Activated gamma-delta T cell treated with Interleukin-2 at 50 U/mL for 16 hours (primary cell): ENCODE measurements around the gene SPNS1.
A peak's percentile ranks its signal among the peaks of the same experiment; 100 is the strongest.
"Not testable (repeated sequence)": the region's sequence is repeated elsewhere in the genome, so short reads cannot be mapped to it uniquely, and the experiment has no call there.

ENCODE experiments used
- DNase-seq: peaks from one replicate; pipeline ENCODE4 v3.0.0-alpha.2; 2020

Gene SPNS1

DNA sequence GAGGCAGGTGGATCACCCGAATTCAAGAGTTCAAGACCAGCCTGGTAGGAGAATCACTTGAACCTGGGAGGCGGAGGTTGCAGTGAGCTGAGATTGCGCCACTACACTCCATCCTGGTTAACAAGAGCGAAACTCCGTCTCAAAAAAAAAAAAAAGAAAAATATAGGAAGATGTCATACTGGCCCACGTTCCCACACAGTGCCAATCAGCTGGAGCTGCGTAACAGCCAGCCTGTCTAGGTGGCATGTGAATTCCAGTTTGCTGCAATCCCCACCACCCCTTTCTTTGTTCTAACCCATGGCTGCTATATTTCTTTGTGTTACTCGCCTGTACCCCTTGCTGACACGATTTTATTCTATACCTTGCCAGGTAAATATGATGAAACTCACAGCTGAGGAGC, 16.4 kb upstream of the SPNS1 start:
- no peak for DNase-seq

DNA sequence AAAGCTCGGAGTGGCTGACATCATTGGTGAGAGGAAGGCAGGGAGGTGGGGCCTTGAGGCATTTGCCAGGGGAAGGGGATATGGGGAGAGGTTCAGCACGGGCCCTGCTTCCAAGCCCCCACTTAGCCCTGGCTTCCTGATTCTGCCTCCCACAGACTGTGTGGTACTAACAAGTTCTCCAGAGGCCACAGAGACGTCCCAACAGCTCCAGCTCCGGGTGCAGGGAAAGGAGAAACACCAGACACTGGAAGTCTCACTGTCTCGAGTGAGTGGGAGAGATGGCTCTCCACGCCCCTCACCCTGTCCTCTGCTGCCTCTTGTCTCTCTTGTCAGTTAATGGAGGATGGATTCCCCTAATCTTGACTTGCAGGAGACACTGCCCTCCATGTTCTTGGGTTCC, 15.7 kb upstream of the SPNS1 start:
- DNase-seq: no peak

DNA sequence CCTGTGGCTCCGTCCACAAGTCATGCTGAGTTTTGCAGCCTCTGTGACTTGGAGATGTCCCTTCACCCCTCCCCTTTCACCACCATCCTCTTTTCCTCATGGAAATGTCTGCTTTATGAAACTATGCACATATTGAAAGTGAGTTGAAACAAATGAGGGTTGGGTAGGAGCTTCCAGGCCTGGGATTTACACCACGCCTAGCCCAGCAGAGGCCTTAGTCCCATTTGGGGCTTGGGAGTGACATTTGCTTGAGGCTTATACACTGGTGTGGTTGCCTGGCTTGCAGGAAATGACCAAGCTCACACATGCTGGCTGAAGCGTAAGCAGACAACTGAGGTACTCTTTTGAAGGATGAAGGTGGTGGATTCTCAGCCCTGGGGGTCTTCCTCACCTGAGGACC, 10.5 kb upstream of the SPNS1 start:
- no peak for DNase-seq

DNA sequence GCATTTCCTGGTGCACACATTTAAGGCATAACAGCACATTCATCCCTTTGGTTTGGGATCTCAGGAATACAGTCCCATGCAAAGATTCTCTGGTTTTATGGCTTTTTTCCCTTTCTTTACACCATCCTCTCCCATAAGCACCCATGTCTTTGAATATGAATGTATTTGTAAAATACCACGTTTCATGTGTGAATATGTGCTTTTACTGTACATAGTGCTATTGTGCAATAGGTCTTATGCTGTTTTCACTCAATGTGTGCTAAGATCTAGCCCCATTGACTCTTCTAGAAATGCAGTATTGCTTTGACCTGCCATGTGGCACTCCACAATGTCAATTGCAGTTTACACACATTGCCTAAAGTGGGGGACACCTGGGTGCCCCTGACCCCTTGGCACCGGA, 10.1 kb upstream of the SPNS1 start:
- no peak for DNase-seq

DNA sequence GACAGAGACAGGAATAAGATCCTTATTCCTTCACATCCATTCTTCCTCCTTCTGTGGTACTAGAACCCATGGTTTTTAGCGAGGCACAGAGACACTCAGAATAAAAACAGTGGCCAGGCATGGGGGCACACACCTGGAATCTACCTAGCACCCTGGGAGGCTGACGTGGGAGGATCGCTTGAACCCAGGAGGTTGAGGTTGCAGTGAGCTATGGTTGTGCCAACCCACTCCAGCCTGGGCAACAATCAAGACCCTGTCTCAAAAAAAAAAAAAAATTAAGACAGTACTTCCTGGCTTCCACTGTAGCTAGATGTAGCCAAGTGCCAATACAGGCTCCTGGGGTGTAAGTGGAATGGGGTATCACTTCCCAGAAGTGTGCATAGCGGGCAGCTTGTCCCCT, 7.4 kb upstream of the SPNS1 start:
- no peak for DNase-seq

DNA sequence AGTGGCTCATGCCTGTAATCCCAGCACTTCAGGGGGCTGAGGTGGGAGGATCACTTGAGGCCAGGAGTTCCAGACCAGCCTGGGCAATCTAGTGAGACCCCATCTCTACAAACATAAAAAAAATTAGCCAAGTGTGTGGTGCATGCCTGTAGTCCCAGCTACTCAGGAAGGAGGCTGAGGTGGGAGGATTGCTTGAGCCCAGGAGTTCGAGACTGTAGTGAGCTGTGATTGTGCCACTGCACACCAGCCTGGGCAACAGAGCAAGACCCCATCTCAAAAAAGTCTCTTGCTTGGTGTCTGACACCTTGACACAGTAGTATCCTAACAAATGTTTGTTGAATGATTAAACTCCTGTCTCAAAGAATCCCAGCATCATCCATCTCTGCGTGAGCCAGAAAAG, 4.9 kb upstream of the SPNS1 start:
- DNase-seq: not testable (repeated sequence)

DNA sequence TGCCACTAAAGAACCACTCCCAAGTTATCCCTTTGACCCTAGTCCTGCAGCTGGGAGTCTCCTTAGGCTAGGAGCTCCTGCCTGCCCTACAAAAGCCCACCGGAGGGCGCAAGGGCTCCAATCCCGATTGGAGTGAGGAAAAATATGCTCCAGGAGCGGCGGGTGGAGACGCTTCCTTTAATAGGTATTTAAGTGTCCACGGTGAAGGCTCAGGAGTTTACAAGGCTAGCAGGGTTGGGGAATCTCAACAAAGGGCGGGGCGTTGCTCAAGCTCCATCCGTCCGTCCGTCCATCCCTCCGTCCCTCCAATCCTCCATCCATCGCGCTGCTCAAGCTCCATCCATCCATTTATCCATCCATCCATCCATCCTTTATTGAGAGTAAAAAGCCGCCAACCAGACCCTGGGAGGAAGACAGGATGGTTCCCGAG, 556 bp upstream of the SPNS1 start:
- DNase-seq: no peak

DNA sequence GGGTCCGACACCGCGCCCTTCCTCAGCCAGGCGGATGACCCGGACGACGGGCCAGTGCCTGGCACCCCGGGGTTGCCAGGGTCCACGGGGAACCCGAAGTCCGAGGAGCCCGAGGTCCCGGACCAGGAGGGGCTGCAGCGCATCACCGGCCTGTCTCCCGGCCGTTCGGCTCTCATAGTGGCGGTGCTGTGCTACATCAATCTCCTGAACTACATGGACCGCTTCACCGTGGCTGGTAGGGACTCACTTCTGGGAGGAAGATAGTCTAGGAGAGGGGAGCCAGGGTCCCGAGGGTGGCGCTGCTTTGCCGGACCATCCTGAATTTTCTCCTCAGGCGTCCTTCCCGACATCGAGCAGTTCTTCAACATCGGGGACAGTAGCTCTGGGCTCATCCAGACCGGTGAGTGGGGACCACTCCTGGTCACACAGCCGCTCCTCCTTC, 601 bp downstream of the SPNS1 start:
- DNase-seq: no peak

DNA sequence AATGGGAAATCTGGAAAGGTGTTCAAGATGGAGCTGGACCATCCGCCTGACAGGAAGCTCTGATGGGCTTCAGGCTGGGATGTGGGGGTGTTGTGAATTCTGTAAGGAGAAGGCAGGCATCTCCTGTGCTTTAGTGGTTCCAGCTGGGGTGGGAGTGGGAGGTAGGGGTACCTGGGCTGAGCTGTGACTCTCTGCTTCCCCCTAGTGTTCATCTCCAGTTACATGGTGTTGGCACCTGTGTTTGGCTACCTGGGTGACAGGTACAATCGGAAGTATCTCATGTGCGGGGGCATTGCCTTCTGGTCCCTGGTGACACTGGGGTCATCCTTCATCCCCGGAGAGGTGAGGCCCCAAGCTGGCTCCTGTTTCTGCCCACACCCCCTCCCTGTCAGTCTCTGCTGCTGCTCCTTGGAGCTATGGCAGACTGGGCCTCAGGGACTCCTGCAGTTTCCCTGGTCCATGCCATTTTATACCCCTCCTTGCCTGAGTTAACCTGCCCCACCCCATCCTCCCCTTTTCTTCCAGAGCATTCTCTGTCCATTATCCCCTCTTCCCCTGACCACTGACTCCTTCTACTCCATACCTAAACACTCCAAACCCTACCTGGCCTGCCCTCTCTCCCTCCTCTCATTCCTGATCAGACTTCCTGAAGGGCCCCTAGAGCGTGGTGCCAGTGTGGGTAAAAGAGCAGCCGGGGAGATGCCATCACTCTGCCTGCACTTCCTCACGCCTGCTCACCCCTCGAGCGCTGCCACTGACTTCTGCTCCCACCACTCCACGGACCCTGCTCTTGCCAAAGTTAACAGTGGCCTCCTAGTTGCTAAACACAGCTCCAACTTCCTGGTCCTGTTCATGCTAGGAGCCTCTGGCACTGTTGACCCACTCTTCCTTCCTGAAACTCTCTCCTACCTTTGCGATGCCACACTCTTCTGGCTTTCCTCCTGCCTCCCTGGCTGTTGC, 3.4 kb downstream of the SPNS1 start:
- DNase-seq: no peak

DNA sequence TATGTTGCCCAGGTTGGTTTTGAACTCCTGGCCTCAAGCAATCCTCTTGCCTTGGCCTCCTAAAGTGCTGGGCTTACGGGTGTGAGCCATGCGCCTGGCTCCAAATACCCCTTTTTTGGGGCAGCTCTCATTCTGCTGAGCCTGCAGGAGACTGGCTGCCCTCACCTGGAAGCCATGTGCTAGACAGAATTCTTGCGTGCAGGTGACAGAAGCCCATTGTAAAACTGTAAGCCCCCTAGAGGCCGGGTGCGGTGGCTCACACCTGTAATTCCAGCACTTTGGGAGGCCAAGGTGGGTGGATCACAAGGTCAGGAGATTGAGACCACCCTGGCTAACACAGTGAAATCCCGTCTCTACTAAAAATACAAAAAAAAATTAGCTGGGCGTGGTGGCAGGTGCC, 5.8 kb downstream of the SPNS1 start:
- DNase-seq: not testable (repeated sequence)

DNA sequence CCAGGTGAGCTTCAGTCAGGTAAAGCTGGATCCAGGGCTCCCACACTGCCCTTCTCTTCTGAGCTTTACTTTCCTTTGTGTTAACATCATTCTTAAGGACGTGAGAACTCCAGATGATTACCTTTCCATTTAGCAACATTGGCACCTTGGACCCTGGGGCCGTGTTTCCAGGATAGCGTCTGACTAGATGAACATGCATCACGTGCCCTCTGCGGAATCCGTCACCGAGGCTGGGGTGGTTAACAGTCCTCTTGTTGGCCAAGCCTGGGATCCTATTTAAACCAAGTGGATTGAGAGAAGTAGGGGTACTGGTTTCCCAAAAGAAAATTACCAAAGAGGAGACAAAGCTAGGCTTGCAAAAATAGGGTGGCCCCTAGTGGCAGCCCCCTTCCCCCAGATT, 6.4 kb downstream of the SPNS1 start:
- no peak for DNase-seq

DNA sequence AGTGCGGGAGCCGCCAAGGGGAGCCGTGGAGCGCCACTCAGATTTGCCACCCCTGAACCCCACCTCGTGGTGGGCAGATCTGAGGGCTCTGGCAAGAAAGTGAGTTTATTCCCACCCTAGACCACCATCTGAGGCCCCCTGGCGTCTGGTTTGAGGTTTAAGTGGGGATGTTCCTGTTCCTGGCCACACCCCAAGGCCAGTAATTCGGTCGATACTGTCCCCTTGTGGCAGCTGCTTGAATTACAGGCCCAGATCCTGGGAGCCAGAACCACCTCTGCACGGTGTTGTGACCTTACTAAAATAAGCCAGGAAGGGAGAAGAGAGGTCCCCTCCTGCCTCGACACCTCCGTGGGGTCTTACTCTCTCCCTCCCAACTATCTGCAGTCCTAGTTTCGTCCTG, 6.9 kb downstream of the SPNS1 start:
- no peak for DNase-seq

DNA sequence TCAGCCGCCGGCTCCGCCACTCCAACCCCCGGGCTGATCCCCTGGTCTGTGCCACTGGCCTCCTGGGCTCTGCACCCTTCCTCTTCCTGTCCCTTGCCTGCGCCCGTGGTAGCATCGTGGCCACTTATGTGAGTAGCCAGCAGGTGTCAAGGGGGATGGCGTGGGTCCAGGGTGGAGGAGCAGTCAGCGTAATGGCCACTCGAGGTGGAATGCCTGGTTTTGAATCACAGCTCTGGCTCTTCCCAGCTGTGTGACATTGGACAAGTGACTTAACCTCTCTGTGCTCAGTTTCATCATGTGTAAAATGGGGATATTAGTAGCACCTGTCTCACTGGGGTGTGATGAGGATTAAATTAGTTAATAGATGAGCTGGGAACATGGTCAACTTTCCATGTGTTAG, 7.8 kb downstream of the SPNS1 start:
- DNase-seq: no peak

DNA sequence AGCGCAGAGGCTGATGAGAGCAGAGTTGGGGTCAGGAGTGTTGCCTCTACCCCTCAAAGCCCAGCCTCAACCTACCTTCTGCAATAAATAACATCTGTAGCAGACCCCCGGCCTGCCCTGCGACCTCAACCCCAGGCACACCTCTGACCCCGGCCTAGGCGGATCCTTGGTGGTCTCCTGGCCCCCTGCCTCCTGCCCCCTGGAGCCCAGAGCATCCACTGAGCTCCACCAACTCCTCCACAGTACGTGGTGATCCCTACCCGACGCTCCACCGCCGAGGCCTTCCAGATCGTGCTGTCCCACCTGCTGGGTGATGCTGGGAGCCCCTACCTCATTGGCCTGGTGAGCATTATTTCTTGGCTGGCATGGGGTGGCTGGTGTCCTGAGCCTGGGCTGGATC, 8.4 kb downstream of the SPNS1 start:
- DNase-seq: no peak

DNA sequence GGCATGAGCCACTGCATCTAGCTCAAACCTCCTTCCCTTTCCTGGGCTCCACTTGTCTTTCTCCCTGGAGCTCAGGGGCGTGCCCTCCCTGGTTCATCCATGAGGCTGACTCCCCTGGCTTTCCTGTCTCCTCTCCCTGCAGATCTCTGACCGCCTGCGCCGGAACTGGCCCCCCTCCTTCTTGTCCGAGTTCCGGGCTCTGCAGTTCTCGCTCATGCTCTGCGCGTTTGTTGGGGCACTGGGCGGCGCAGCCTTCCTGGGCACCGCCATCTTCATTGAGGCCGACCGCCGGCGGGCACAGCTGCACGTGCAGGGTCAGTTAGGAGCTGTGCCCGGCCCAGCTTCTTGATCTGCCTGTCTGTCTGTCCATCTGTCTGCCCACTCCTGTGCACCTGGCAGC, 9.1 kb downstream of the SPNS1 start:
- DNase-seq: no peak

DNA sequence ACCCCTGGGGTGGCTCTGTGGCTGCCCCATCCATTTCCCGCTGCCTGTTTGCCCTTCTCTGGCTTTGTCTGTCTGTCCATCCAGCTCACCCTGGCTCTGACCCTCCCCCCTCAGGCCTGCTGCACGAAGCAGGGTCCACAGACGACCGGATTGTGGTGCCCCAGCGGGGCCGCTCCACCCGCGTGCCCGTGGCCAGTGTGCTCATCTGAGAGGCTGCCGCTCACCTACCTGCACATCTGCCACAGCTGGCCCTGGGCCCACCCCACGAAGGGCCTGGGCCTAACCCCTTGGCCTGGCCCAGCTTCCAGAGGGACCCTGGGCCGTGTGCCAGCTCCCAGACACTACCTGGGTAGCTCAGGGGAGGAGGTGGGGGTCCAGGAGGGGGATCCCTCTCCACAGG, 9.5 kb downstream of the SPNS1 start:
- DNase-seq: no peak

DNA sequence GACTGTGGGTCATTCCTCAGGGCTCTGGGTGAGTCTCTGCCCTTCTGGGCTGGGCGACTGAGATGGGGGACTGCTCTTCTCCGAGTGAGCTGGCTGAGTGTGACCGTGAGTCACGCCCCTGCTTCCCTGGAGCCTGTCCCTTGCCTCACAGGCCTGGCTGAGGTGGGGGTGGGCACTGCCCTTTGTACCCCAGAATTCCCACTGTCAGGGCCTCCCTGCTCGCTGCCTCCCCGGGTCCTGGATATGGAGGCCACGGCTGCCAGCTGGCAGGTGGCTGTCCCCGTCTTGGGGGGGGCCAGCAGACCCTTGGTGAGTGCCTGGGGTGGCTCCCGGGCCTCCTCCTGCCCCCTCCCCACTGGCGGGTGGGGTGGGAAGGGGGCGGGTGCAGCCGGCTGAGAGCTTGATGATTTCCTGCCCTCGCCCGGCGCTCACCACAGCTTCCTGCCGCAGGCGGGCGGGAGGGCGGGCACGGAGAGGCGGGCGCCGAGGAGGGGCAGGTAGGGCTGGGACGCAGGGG, 10.1 kb downstream of the SPNS1 start, which contains the start of gene LAT:
LAT (plus strand) TSS at position 434 of the 517 bp plus-strand sequence. CDS start 366 bp downstream, outside the sequence.
- peak; percentile 85 for DNase-seq

DNA sequence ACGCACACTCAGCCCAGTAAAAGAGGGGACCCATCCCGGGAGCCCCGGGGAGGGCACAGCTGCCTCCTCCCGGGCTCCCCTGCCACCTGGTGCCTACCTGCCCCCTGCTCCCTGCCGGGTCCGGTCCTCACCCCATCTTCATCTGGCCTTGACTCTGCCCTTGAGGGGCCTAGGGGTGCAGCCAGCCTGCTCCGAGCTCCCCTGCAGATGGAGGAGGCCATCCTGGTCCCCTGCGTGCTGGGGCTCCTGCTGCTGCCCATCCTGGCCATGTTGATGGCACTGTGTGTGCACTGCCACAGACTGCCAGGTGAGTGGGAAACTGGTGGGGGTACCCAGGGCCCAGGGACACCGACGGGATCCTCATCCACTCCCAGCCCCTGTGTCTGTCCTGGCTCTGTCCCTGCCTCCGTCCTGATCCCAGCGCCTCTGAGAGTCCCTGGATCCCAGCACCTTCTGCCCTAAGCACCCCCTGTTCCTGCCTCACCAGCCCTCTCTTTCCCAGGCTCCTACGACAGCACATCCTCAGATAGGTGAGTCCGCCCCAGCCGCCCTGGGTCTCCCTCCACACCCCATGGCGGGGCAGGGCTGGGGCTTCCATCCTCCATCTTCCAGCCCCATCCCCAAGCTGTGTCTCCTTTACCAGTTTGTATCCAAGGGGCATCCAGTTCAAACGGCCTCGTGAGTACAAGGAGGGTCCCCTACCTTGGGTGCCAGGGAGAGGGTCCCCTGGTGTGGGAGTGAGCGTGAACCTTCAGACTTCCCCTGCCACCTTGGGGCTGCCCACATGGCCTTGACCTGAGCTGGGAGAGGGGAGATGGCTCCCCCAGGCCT, 10.8 kb downstream of the SPNS1 start:
- peak; percentile 25 for DNase-seq

DNA sequence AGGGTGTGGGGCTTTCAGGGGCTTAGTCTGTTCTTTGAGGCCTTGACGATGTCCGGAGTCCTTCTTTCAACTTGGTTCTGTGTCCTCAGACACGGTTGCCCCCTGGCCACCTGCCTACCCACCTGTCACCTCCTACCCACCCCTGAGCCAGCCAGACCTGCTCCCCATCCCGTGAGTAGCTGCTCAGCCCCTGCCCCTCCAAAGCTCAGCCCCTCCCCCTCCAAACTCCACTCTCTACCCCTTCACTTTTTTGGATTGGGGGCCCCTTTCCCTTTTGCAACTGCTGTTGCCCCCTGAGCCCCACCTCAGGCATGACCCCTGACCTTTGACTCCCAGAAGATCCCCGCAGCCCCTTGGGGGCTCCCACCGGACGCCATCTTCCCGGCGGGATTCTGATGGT, 11.5 kb downstream of the SPNS1 start:
- no peak for DNase-seq

DNA sequence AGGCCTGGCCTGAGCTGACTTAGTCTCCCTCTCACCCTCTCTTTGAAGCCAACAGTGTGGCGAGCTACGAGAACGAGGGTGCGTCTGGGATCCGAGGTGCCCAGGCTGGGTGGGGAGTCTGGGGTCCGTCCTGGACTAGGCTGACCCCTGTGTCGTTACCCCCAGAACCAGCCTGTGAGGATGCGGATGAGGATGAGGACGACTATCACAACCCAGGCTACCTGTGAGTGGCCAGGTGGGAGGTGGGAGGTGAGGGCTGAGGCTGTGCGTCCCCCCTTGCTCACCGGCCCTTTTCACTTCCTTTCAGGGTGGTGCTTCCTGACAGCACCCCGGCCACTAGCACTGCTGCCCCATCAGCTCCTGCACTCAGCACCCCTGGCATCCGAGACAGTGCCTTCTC, 11.9 kb downstream of the SPNS1 start:
- no peak for DNase-seq

DNA sequence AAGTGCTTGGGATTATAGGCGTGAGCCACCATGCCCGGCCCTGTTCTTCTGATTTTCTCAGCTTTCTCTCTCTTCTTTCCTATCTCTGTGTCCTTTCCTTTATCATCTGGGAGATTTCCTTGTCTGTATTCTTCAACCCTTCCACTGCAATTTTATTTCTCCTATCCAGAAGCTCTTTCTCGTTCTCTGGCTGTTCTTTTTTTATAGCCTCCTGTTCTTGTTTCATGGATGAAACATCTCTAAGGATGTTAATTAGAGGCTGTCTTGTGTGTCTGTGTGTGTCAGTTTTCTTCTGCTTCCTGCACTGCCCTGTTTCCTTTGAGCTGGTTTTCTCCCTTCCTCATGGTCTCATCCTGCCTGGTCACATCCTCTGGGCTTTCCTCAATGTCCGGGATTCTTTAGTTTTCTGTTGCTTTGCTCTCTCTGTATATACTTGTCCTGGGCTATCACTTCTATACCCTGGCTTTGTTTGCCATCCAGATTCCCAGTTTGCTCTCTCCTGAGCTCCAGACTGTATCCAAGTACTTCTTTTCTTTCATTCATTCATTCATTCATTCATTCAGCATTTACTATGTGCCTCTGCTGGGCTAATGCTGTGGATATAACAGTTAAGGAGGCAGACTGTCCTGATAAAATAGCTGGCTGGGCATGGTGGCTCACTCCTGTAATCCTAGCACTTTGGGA, 12.7 kb downstream of the SPNS1 start:
- no peak for DNase-seq

DNA sequence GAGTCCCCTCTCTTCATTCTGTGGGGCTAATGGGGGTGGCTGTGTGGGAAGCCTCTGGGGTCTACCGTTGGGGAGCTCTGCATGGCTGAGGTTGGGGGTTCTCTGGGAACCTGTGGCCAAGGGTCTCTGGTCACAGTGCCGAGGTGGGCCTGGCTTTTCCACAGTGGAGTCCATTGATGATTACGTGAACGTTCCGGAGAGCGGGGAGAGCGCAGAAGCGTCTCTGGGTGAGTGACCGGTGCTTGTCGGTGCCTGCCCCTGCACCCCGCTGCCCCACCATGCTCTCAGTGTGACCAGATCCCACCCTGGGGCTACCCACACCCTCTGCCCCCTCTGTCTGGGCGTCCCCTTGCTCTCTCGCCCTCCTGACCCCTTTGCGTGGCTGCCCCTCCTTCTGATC, 14.8 kb downstream of the SPNS1 start:
- DNase-seq: no peak
